HepG2 (cell line): ENCODE measurements around the gene TK1. TPM values are rescaled to one million over a fixed set of nuclear protein-coding genes. Genes with fewer than 3 reads are reported as not detected.

Experiments
- ATF7 ChIP-seq, 2 experiments: fragments of 450-650 bp in 1 of 2; sonication (generic) in 1 of 2; formaldehyde crosslinking in 1 of 2; IDR thresholded peaks; 2 replicates each; pipeline versions ENCODE4 v1.4.0 to v1.6.1; 2016 to 2020; ENCODE audit warnings: antibody characterized with exemption in 1 of 2, mild to moderate bottlenecking in 1 of 2, missing genetic modification reagents in 1 of 2
- ELF1 ChIP-seq: sonication (generic); formaldehyde crosslinking; IDR thresholded peaks from 2 replicates; pipeline ENCODE4 v1.4.0; 2020; ENCODE audit warnings: missing genetic modification reagents
- ETV6 ChIP-seq: sonication (generic); formaldehyde crosslinking; conservative IDR thresholded peaks from 2 replicates; pipeline ENCODE4 v1.4.0; 2020; ENCODE audit warnings: missing genetic modification reagents
- HMGXB3 ChIP-seq: sonication (generic); formaldehyde crosslinking; IDR thresholded peaks from 2 replicates; pipeline ENCODE4 v1.4.0; 2020; ENCODE audit warnings: missing genetic modification reagents, borderline replicate concordance
- MED13 ChIP-seq: sonication (generic); formaldehyde crosslinking; IDR thresholded peaks from 2 replicates; pipeline ENCODE4 v1.5.0; 2020; ENCODE audit warnings: missing genetic modification reagents
- NKX3-1 ChIP-seq: sonication (generic); formaldehyde crosslinking; IDR thresholded peaks from 2 replicates; pipeline ENCODE4 v1.5.0; 2020; ENCODE audit warnings: missing genetic modification reagents
- RBAK ChIP-seq: sonication (generic); formaldehyde crosslinking; IDR thresholded peaks from 2 replicates; pipeline ENCODE4 v1.5.1; 2020; ENCODE audit warnings: mild to moderate bottlenecking, missing genetic modification reagents
- SALL1 ChIP-seq: sonication (generic); formaldehyde crosslinking; IDR thresholded peaks from 2 replicates; pipeline ENCODE4 v1.8.0; 2022; ENCODE audit warnings: mild to moderate bottlenecking, missing genetic modification reagents
- TARDBP ChIP-seq: sonication (generic); formaldehyde crosslinking; IDR thresholded peaks from 2 replicates; pipeline ENCODE4 v1.8.0; 2022; ENCODE audit warnings: mild to moderate bottlenecking, missing genetic modification reagents
- TBP ChIP-seq: sonication (generic); formaldehyde crosslinking; IDR thresholded peaks from 2 replicates; pipeline ENCODE4 v1.5.0; 2020; ENCODE audit warnings: missing genetic modification reagents
- ZBTB4 ChIP-seq: sonication (generic); formaldehyde crosslinking; IDR thresholded peaks from 2 replicates; pipeline ENCODE4 v1.4.0; 2020; ENCODE audit warnings: missing genetic modification reagents, mild to moderate bottlenecking, borderline replicate concordance
- ZFY ChIP-seq: sonication (generic); formaldehyde crosslinking; IDR thresholded peaks from 2 replicates; pipeline ENCODE4 v1.4.0; 2020; ENCODE audit warnings: missing genetic modification reagents
- ZNF10 ChIP-seq: sonication (generic); formaldehyde crosslinking; IDR thresholded peaks from 2 replicates; pipeline ENCODE4 v1.4.0; 2020; ENCODE audit warnings: mild to moderate bottlenecking, low read depth, missing genetic modification reagents, borderline replicate concordance
- ZNF280D ChIP-seq: sonication (generic); formaldehyde crosslinking; IDR thresholded peaks from 2 replicates; pipeline ENCODE4 v1.5.1; 2020; ENCODE audit warnings: mild to moderate bottlenecking, missing genetic modification reagents
- ZNF3 ChIP-seq: IDR thresholded peaks from 2 replicates; pipeline ENCODE4 v1.7.0; 2017; ENCODE audit warnings: inconsistent platforms
- ZNF839 ChIP-seq: sonication (generic); formaldehyde crosslinking; IDR thresholded peaks from 2 replicates; pipeline ENCODE4 v1.4.0; 2020; ENCODE audit warnings: missing genetic modification reagents, mild to moderate bottlenecking, borderline replicate concordance
- ZSCAN29 ChIP-seq: sonication (generic); formaldehyde crosslinking; conservative IDR thresholded peaks from 2 replicates; pipeline ENCODE4 v1.4.0; 2020; ENCODE audit warnings: mild to moderate bottlenecking, missing genetic modification reagents
- polyA plus RNA-seq, 8 experiments: library from polyadenylated mRNA; depleted of rRNA in 3 of 8; stranded (reverse) in 7 of 8; unstranded in 1 of 8; fragments of >200 nt; fragmentation: Illumina TruSeq in 4 of 8; extraction: Trizol in 4 of 8; gene quantifications; 2 replicates each; pipeline versions ENCODE4 v1.2.1 to v1.2.3, GENCODE V29; 2011 to 2016; ENCODE audit warnings: low read depth in 4 of 8, missing spikeins in 1 of 8, mixed read lengths in 1 of 8; ENCODE audit not compliant: insufficient read depth in 1 of 8
- total RNA-seq, 5 experiments: library from RNA; depleted of rRNA; stranded (reverse); fragments of >200 nt; fragmentation: Illumina TruSeq; extraction: Trizol; gene quantifications; 2 replicates each; pipeline ENCODE4 v1.2.3, GENCODE V29; 2016; ENCODE audit warnings: low read depth in 1 of 5
- TF ChIP-seq, protein P1 (sequence below): IDR thresholded peaks from 2 replicates; pipeline ENCODE4 v1.6.1; 2016; ENCODE audit warnings: low read depth, borderline replicate concordance

Gene TK1
- total and polyA plus RNA-seq, 2 of the 13 experiments (the other 11 are each of a cell fraction or from before 2014, with no cell fraction given), result 45.0 to 96.0 TPM

DNA sequence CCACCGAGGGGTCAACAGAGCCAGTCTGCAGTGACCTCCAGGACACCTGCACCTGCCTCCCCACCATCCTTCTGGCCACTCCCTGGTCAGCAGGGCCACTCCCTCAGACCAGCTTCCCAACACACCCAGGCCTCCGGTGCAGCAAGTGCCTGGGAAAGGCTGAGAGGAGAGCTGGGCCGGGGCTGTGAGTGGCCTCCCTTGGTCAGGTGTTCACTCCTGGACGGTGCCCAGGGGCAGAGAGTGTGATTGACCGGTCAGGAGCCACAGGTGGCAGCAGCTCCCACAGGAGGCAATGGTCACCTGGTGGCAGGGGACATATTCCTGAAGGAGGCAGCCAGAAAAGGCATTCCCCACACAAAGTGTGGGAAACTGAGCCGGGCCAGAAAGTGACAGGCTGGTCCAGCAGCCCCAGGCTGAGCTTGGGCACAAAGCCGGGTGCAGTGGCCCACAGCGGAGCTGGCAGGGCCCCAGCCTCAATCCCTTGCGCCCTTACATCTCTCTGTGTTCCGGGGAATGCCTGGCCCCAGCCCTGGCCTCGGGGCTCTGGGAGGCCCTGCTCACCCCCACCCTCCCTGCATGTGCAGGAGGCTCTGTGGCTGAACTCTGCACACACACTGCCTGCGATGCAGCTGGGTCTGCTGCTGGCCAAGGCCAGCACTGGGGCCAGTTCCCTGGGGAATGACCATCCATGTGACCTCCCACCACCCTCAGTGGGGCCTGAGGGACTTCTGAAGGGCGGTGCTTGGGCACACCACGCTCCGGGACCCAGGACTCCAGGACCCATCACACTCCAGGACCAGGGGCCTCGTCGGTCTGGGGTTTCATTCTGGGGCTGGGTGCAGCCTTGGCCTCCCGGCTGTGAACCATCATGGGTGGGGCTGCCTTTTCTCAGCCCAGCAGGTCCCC is 41.9 kb downstream of the TK1 start (continued):
- no peak for TF ChIP-seq ZNF280D
- TF ChIP-seq HMGXB3 (CRISPR knock-in tag), result no peak
- no peak for TF ChIP-seq ZNF3 (CRISPR knock-in tag)
- TF ChIP-seq TBP (CRISPR knock-in tag), result no peak
- peak; percentile 92 for TF ChIP-seq SALL1
- TF ChIP-seq, protein P1, sequence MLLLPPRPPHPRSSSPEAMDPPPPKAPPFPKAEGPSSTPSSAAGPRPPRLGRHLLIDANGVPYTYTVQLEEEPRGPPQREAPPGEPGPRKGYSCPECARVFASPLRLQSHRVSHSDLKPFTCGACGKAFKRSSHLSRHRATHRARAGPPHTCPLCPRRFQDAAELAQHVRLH (CRISPR knock-in tag), result peak; percentile 68; the same call in 1 of the 2 replicates
- TF ChIP-seq ETV6, result no peak
- TF ChIP-seq RBAK, result peak; percentile 14; the same call in 1 of the 2 replicates
- TF ChIP-seq ATF7 (IDR thresholded peaks at IDR 0.05), result no peak
- no peak for TF ChIP-seq ATF7 (CRISPR knock-in tag; IDR thresholded peaks at IDR 0.05)
- peak; percentile 73; the same call in 1 of the 2 replicates for TF ChIP-seq NKX3-1
- 0 out of 2 replicates have a peak, but pooled peaks have one; percentile 11 for TF ChIP-seq ELF1 (CRISPR knock-in tag)
- TF ChIP-seq ZFY (CRISPR knock-in tag), result peak; percentile 75; the same call in 1 of the 2 replicates
- TF ChIP-seq MED13, result no peak
- TF ChIP-seq ZNF839, result no peak
- TF ChIP-seq ZNF10 (CRISPR knock-in tag), result no peak
- peak; percentile 87; the same call in 1 of the 2 replicates for TF ChIP-seq TARDBP (CRISPR knock-in tag)
- no peak for TF ChIP-seq ZSCAN29 (CRISPR knock-in tag)
- TF ChIP-seq ZBTB4 (CRISPR knock-in tag), result no peak
